GM12878 (cell line): ENCODE results near the gene ZP4. TPM values are rescaled to one million over a fixed set of nuclear protein-coding genes. Genes with fewer than 3 reads are reported as not detected.

Source experiments
- ATAC-seq: fragments of 200-7000 bp; cut with Tn5 transposase; 3 replicates; pipeline ENCODE4 v1.9.1; 2020; ENCODE audit warnings: mild to moderate bottlenecking, moderate library complexity
- BruUV-seq: library from RNA; stranded (reverse); fragments of 400-500 nt; replicated peaks from 2 replicates; lab custom pipeline; 2021; lab: Mats Ljungman, UMichigan
- CTCF ChIA-PET: fragments of 300-600 bp; sonication (Branson Sonifier 250); formaldehyde crosslinking; extraction: SDS; loops from one replicate; lab custom pipeline; 2021; ENCODE audit warnings: inconsistent platforms; lab: Yijun Ruan, JAX
- POLR2A ChIA-PET: fragments of 350-600 bp; formaldehyde crosslinking; extraction: SDS; loops from one replicate; lab custom pipeline; 2021; ENCODE audit warnings: inconsistent platforms; lab: Charles Lee
- RAD21 ChIA-PET: fragments of 300-600 bp; sonication (Branson Sonifier 250); formaldehyde crosslinking; loops from one replicate; lab custom pipeline; 2023; ENCODE audit warnings: antibody characterized with exemption; ENCODE audit not compliant: unreplicated experiment; lab: Charles Lee
- SMC1A ChIA-PET: fragments of 300-600 bp; sonication (Branson Sonifier 250); formaldehyde crosslinking; loops from one replicate; lab custom pipeline; 2023; ENCODE audit not compliant: unreplicated experiment, uncharacterized antibody; lab: Charles Lee
- DNase-seq: peaks from one replicate; pipeline ENCODE4 v3.0.0-alpha.2; 2011; ENCODE audit warnings: low read depth, low spot score
- FAIRE-seq: peaks from 3 replicates; lab custom pipeline; 2011; peaks lifted over from hg19 to GRCh38; lab: Jason Lieb, UNC
- H2AFZ ChIP-seq: 2 replicates; pipeline ENCODE4 v1.6.0; 2011; ENCODE audit warnings: low read depth, low read length, control low read depth; ENCODE audit not compliant: control insufficient read depth
- H3K27ac ChIP-seq: 2 replicates; pipeline ENCODE4 v1.5.1; 2011; ENCODE audit warnings: control low read depth; ENCODE audit not compliant: control insufficient read depth, insufficient read depth
- H3K27me3 ChIP-seq, 2 experiments: replicated peaks in 1 of 2; 2 replicates each; pipeline versions ENCODE4 v1.6.0 to v1.6.1; 2011; ENCODE audit warnings: low read length in 1 of 2; ENCODE audit not compliant: control insufficient read depth in 2 of 2, insufficient read depth in 2 of 2
- H3K36me3 ChIP-seq, 2 experiments: 2 replicates each; pipeline ENCODE4 v1.5.1; 2011; ENCODE audit warnings: low read length in 1 of 2; ENCODE audit not compliant: control insufficient read depth in 2 of 2, insufficient read depth in 2 of 2
- H3K4me1 ChIP-seq: 2 replicates; pipeline ENCODE4 v1.6.1; 2011; ENCODE audit warnings: mild to moderate bottlenecking, low read length, moderate library complexity, mixed read lengths; ENCODE audit not compliant: control insufficient read depth, insufficient read depth
- H3K4me2 ChIP-seq: 2 replicates; pipeline ENCODE4 v1.6.0; 2011; ENCODE audit warnings: control low read depth; ENCODE audit not compliant: control insufficient read depth, insufficient read depth
- H3K4me3 ChIP-seq: fragments of 200-600 bp; sonication (generic); 2 replicates; pipeline ENCODE4 v1.5.1; 2016
- H3K79me2 ChIP-seq: 2 replicates; pipeline ENCODE4 v1.6.0; 2011; ENCODE audit warnings: low read length; ENCODE audit not compliant: control insufficient read depth, insufficient read depth
- H3K9ac ChIP-seq: 2 replicates; pipeline ENCODE4 v1.8.0; 2011; ENCODE audit warnings: low read length, control low read depth, mixed read lengths; ENCODE audit not compliant: control insufficient read depth, insufficient read depth
- H3K9me3 ChIP-seq: replicated peaks from 3 replicates; pipeline ENCODE4 v1.5.1; 2011; ENCODE audit warnings: mild to moderate bottlenecking, low read length; ENCODE audit not compliant: control insufficient read depth, insufficient read depth
- H4K20me1 ChIP-seq: 2 replicates; pipeline ENCODE4 v1.6.0; 2011; ENCODE audit not compliant: control insufficient read depth, insufficient read depth
- BCL11A ChIP-seq: IDR thresholded peaks from 2 replicates; pipeline ENCODE4 v1.6.1; 2011; ENCODE audit warnings: low read depth, low read length
- BMI1 ChIP-seq: fragments of 450-650 bp; IDR thresholded peaks from 2 replicates; pipeline ENCODE4 v1.6.1; 2016; ENCODE audit warnings: mild to moderate bottlenecking, moderate library complexity, borderline replicate concordance
- HDAC6 ChIP-seq: fragments of 200-600 bp; sonication (generic); IDR thresholded peaks from one replicate; pipeline ENCODE4 v1.8.0; 2017; ENCODE audit warnings: antibody characterized with exemption; ENCODE audit not compliant: unreplicated experiment
- MTA2 ChIP-seq: fragments of 450-650 bp; IDR thresholded peaks from 2 replicates; pipeline ENCODE4 v1.6.1; 2016; ENCODE audit warnings: low read depth, mild to moderate bottlenecking, moderate library complexity
- NFYB ChIP-seq: IDR thresholded peaks from 2 replicates; pipeline ENCODE4 v1.6.1; 2011; ENCODE audit warnings: low read depth, mild to moderate bottlenecking, low read length, improper control_type of control experiment, moderate library complexity; ENCODE audit not compliant: insufficient read depth
- NRF1 ChIP-seq: conservative IDR thresholded peaks from 2 replicates; pipeline ENCODE4 v1.6.1; 2011; ENCODE audit warnings: mild to moderate bottlenecking, low read depth, low read length, improper control_type of control experiment
- RAD21 ChIP-seq: IDR thresholded peaks from 2 replicates; pipeline ENCODE4 v1.6.1; 2011; ENCODE audit warnings: mild to moderate bottlenecking, low read depth, low read length, moderate library complexity; ENCODE audit not compliant: insufficient read depth
- TBL1XR1 ChIP-seq: IDR thresholded peaks from 2 replicates; pipeline ENCODE4 v1.6.1; 2012; ENCODE audit warnings: low read depth, low read length, improper control_type of control experiment
- USF1 ChIP-seq: IDR thresholded peaks from 2 replicates; pipeline ENCODE4 v1.6.1; 2011; ENCODE audit warnings: borderline replicate concordance, low read depth, mild to moderate bottlenecking, moderate library complexity, mixed read lengths, low read length; ENCODE audit not compliant: insufficient read depth; ENCODE audit errors: extremely low read length
- USF2 ChIP-seq: IDR thresholded peaks from 2 replicates; pipeline ENCODE4 v1.6.1; 2011; ENCODE audit warnings: low read depth, low read length, improper control_type of control experiment, borderline replicate concordance
- ZBED1 ChIP-seq: IDR thresholded peaks from 2 replicates; pipeline ENCODE4 v1.6.1; 2016; ENCODE audit warnings: borderline replicate concordance
- ZNF274 ChIP-seq: IDR thresholded peaks from one replicate; pipeline ENCODE4 v1.8.0; 2011; ENCODE audit not compliant: insufficient read length, insufficient read depth
- ZNF384 ChIP-seq: IDR thresholded peaks from 2 replicates; pipeline ENCODE4 v1.6.1; 2012; ENCODE audit warnings: low read depth, mild to moderate bottlenecking, low read length, improper control_type of control experiment, borderline replicate concordance
- WGBS: methylation state at CpG from one replicate; pipeline ENCODE4 v1.1.6; 2016; ENCODE audit warnings: low lambda C conversion rate; ENCODE audit not compliant: insufficient replicate concordance, insufficient coverage; ENCODE audit errors: missing lambda C conversion rate; 5-methylcytosine and 5-hydroxymethylcytosine counted together
- in situ Hi-C: fragments of 300-500 bp; cut with MboI; formaldehyde crosslinking; loops from 9 replicates; pipeline ENCODE4 v1.14.3; 2018; ENCODE audit warnings: mixed read lengths
- intact Hi-C: fragments of 100-400 bp; cut with micrococcal nuclease; formaldehyde crosslinking; loops from one replicate; pipeline ENCODE4 v1.14.2; 2022; ENCODE audit not compliant: unreplicated experiment
- polyA plus RNA-seq, 11 experiments: library from polyadenylated mRNA; depleted of rRNA in 4 of 11; unstranded in 6 of 11; stranded (reverse) in 5 of 11; fragments of >200 nt; fragmentation: Nextera tagmentation in 4 of 11; fragmentation: Illumina TruSeq in 1 of 11; extraction: Ambion mirVana in 4 of 11; extraction: Trizol in 1 of 11; gene quantifications; 1 replicate in 1 of 11; 2 replicates in 10 of 11; pipeline versions ENCODE4 v1.2.1 to v1.2.3, GENCODE V29; 2011 to 2016; ENCODE audit warnings: inconsistent platforms in 2 of 11, missing spikeins in 2 of 11, low read depth in 1 of 11
- total RNA-seq, 4 experiments: library from RNA; depleted of rRNA in 3 of 4; stranded (reverse); fragments of >200 nt in 3 of 4; fragmentation: Illumina TruSeq in 1 of 4; extraction: Trizol in 1 of 4; gene quantifications; 2 replicates each; pipeline versions ENCODE4 v1.2.1 to v1.2.3, GENCODE V29; 2013 to 2021
- TF ChIP-seq, protein P1 (sequence below), 3 experiments: IDR thresholded peaks in 2 of 3; conservative IDR thresholded peaks in 1 of 3; 2 replicates each; pipeline ENCODE4 v1.5.1; 2011; ENCODE audit warnings: low read depth in 3 of 3, low read length in 3 of 3, mild to moderate bottlenecking in 3 of 3, control low read depth in 2 of 3, moderate library complexity in 2 of 3, inconsistent platforms in 1 of 3, mixed read lengths in 1 of 3; ENCODE audit not compliant: control insufficient read depth in 2 of 3, insufficient read depth in 1 of 3; ENCODE audit errors: extremely low read depth in 1 of 3
- TF ChIP-seq, protein P2 (sequence below): IDR thresholded peaks from 2 replicates; pipeline ENCODE4 v1.6.1; 2012; ENCODE audit warnings: low read depth, low read length, improper control_type of control experiment
- TF ChIP-seq, protein P3 (sequence below): fragments of 450-650 bp; IDR thresholded peaks from 2 replicates; pipeline ENCODE4 v1.6.1; 2018; ENCODE audit warnings: borderline replicate concordance, mild to moderate bottlenecking; ENCODE audit not compliant: partially characterized antibody

The ZP4 gene
- total and polyA plus RNA-seq, 10 of the 15 experiments (the other 5 are each of a cell fraction or from before 2014, with no cell fraction given): 0.23 TPM; not detected in 9

DNA sequence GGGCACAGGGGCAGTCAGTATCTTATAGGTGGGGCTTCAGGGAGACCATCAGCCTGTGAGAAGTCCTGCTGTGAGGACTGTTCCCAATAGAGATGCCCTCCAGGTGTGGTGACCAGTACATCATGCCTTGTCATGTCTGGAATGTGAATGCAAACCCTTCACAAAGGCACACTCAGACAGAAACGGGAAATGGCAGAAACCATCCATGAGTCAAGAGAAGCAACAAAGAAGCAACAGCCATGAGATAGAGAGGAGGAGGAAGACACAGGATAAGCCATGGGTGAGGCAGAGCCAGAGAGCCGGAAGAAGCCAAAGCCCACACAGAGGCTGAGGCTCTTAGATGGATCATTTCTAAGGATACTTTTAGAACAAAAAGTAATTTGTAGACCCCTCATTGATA is 20.1 kb upstream of the ZP4 start (continued):
- TF ChIP-seq NFYB (no peak), ZNF384 (no peak), USF2 (no peak)

DNA sequence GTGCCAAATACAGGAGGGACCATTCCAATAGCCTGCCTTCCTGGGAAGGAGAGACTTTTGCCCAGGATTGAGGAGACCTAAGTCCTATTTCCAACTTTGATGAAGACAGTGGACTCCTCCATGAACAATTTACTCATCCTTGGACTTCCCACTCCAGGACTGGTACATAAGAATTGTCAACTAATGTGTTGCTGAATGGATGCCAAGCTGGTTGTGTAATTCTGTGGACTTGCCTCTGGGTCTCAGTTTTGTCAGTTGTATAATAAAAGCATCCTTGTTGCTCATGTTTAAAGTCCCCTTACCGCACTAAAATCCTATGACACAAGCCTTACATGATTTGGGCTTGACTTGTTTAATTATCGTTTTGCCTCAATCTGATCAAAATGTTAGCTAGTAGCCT is 13.2 kb upstream of the ZP4 start:
- FAIRE-seq (no peak), DNase-seq (no peak), ATAC-seq (no peak)
- H3K27ac ChIP-seq: no peak overlapping the region
- no peak overlapping the region for H3K4me2 ChIP-seq
- ChIA-PET RAD21 (no interaction called here), CTCF (no interaction called here), SMC1A (no interaction called here), POLR2A (no interaction called here)
- in situ Hi-C loops (no loop called here), intact Hi-C loops (no loop called here)
- H3K27me3 ChIP-seq: no peaks in the 10 kb centered on the region
- TF ChIP-seq MTA2 (no peak), ZNF274 (no peak), BMI1 (no peak), NFYB (no peak), USF1 (no peak), HDAC6 (no peak), RAD21 (no peak), BCL11A (no peak), TBL1XR1 (no peak), ZBED1 (no peak), NRF1 (no peak)
- TF ChIP-seq, protein P1, sequence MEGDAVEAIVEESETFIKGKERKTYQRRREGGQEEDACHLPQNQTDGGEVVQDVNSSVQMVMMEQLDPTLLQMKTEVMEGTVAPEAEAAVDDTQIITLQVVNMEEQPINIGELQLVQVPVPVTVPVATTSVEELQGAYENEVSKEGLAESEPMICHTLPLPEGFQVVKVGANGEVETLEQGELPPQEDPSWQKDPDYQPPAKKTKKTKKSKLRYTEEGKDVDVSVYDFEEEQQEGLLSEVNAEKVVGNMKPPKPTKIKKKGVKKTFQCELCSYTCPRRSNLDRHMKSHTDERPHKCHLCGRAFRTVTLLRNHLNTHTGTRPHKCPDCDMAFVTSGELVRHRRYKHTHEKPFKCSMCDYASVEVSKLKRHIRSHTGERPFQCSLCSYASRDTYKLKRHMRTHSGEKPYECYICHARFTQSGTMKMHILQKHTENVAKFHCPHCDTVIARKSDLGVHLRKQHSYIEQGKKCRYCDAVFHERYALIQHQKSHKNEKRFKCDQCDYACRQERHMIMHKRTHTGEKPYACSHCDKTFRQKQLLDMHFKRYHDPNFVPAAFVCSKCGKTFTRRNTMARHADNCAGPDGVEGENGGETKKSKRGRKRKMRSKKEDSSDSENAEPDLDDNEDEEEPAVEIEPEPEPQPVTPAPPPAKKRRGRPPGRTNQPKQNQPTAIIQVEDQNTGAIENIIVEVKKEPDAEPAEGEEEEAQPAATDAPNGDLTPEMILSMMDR (IDR thresholded peaks at IDR 0.05 in 2 of 3, conservative IDR thresholded peaks at IDR 0.05 in 1 of 3; ENCODE audit: control insufficient read depth in 2 of 3, extremely low read depth in 1 of 3, insufficient read depth in 1 of 3, low read depth in 3 of 3, low read length in 3 of 3): no peak
- TF ChIP-seq, protein P2, sequence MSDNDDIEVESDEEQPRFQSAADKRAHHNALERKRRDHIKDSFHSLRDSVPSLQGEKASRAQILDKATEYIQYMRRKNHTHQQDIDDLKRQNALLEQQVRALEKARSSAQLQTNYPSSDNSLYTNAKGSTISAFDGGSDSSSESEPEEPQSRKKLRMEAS: no peak
- TF ChIP-seq, protein P3, sequence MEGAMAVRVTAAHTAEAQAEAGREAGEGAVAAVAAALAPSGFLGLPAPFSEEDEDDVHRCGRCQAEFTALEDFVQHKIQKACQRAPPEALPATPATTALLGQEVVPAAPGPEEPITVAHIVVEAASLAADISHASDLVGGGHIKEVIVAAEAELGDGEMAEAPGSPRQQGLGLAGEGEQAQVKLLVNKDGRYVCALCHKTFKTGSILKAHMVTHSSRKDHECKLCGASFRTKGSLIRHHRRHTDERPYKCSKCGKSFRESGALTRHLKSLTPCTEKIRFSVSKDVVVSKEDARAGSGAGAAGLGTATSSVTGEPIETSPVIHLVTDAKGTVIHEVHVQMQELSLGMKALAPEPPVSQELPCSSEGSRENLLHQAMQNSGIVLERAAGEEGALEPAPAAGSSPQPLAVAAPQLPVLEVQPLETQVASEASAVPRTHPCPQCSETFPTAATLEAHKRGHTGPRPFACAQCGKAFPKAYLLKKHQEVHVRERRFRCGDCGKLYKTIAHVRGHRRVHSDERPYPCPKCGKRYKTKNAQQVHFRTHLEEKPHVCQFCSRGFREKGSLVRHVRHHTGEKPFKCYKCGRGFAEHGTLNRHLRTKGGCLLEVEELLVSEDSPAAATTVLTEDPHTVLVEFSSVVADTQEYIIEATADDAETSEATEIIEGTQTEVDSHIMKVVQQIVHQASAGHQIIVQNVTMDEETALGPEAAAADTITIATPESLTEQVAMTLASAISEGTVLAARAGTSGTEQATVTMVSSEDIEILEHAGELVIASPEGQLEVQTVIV: no peak
- no peaks in the 10 kb centered on the region for H3K36me3 ChIP-seq
- no peak overlapping the region for H2AFZ ChIP-seq
- BruUV-seq: no TSS peak
- H3K4me1 ChIP-seq: no peaks in the 10 kb centered on the region
- H3K9me3 ChIP-seq: no peaks in the 10 kb centered on the region
- H4K20me1 ChIP-seq: no peaks in the 10 kb centered on the region
- H3K79me2 ChIP-seq: no peaks in the 10 kb centered on the region
- H3K9ac ChIP-seq: no peak overlapping the region
- H3K4me3 ChIP-seq: no peak overlapping the region
- 50% methylated on average over 2 of the region's 2 CpGs for WGBS
